Renal pelvis (tissue), 4 donors: ENCODE results near the gene DTNBP1. TPM values are rescaled to one million over a fixed set of nuclear protein-coding genes. Genes with fewer than 3 reads are reported as not detected.
A peak's percentile ranks its signal among the peaks of the same experiment; 100 is the strongest.

Source experiments
- DNase-seq: peaks from one replicate; pipeline ENCODE4 v3.0.0-alpha.2; 2013
- polyA plus RNA-seq, 3 donors: library from polyadenylated mRNA; unstranded; fragments of 120-200 nt; gene quantifications; one replicate each; pipeline ENCODE4 v1.2.1, GENCODE V29; 2013; ENCODE audit not compliant: insufficient read length in 3 of 3

The DTNBP1 gene
- polyA plus RNA-seq, 3 donors, result 20.7 to 27.5 (median 22.8) TPM

GRCh38 chr6:15594512-15595259 lies 68.1 kb downstream of the DTNBP1 start:
- DNase-seq, result no peak

GRCh38 chr6:15593798-15594197 lies 69.0 kb downstream of the DTNBP1 start:
- no peak for DNase-seq

GRCh38 chr6:15592610-15593009 lies 70.2 kb downstream of the DTNBP1 start:
- no peak for DNase-seq

GRCh38 chr6:15588971-15589634 lies 73.7 kb downstream of the DTNBP1 start:
- no peak for DNase-seq

- DNase-seq, result no peak
Measured at GRCh38 chr6:15586503-15586902, 76.3 kb downstream of the DTNBP1 start.

GRCh38 chr6:15585760-15586214 lies 77.0 kb downstream of the DTNBP1 start:
- DNase-seq, result no peak

- no peak for DNase-seq
Measured at GRCh38 chr6:15582499-15582898, 80.3 kb downstream of the DTNBP1 start.

GRCh38 chr6:15581751-15582150 lies 81.1 kb downstream of the DTNBP1 start:
- DNase-seq, result no peak

- DNase-seq, result no peak
Measured at GRCh38 chr6:15580326-15580725, 82.5 kb downstream of the DTNBP1 start.

- no peak for DNase-seq
Measured at GRCh38 chr6:15578716-15579391, 84.0 kb downstream of the DTNBP1 start.

GRCh38 chr6:15577550-15578171 lies 85.2 kb downstream of the DTNBP1 start:
- DNase-seq, result no peak

GRCh38 chr6:15577106-15577505 lies 85.7 kb downstream of the DTNBP1 start:
- no peak for DNase-seq

GRCh38 chr6:15575357-15576033 lies 87.3 kb downstream of the DTNBP1 start:
- DNase-seq, result no peak

- peak; percentile 77 for DNase-seq
Measured at GRCh38 chr6:15574486-15574885, 88.3 kb downstream of the DTNBP1 start.

GRCh38 chr6:15574023-15574422 lies 88.8 kb downstream of the DTNBP1 start:
- no peak for DNase-seq

GRCh38 chr6:15573384-15573783 lies 89.4 kb downstream of the DTNBP1 start:
- DNase-seq, result no peak

GRCh38 chr6:15572296-15573016 lies 90.4 kb downstream of the DTNBP1 start:
- DNase-seq, result no peak

GRCh38 chr6:15570171-15570570 lies 92.7 kb downstream of the DTNBP1 start:
- DNase-seq, result no peak

- DNase-seq, result peak; percentile 66
Measured at GRCh38 chr6:15569035-15569995, 93.5 kb downstream of the DTNBP1 start.

- no peak for DNase-seq
Measured at GRCh38 chr6:15562977-15563376, 99.9 kb downstream of the DTNBP1 start.
